Measurements from ENCODE around the gene IL1RAPL1.

Gene IL1RAPL1

GRCh38 chrX:29535212-29536162, 948.2 kb downstream of the IL1RAPL1 start:
- DNase-seq (ENCODE audit: low spot score) = no peak

- no peak for DNase-seq (ENCODE audit: low spot score)
These were observed 953.8 kb downstream of the IL1RAPL1 start for GRCh38 chrX:29541038-29541437.

- no peak for DNase-seq (ENCODE audit: low spot score)
These were observed 954.9 kb downstream of the IL1RAPL1 start for GRCh38 chrX:29542152-29542551.

GRCh38 chrX:29545878-29546277, 958.6 kb downstream of the IL1RAPL1 start:
- no peak for DNase-seq (ENCODE audit: low spot score)

- DNase-seq (ENCODE audit: low spot score) = no peak
These were observed 960.6 kb downstream of the IL1RAPL1 start for GRCh38 chrX:29547877-29548276.

- no peak for DNase-seq (ENCODE audit: low spot score)
These were observed 966.3 kb downstream of the IL1RAPL1 start for GRCh38 chrX:29553542-29553941.

- no peak for DNase-seq (ENCODE audit: low spot score)
These were observed 968.3 kb downstream of the IL1RAPL1 start for GRCh38 chrX:29555465-29556091.

GRCh38 chrX:29560065-29560464, 972.8 kb downstream of the IL1RAPL1 start:
- DNase-seq (ENCODE audit: low spot score) = no peak

GRCh38 chrX:29561417-29561816, 974.2 kb downstream of the IL1RAPL1 start:
- DNase-seq (ENCODE audit: low spot score) = no peak

GRCh38 chrX:29580560-29580959, 993.3 kb downstream of the IL1RAPL1 start:
- no peak for DNase-seq (ENCODE audit: low spot score)

- DNase-seq (ENCODE audit: low spot score) = no peak
These were observed 994.0 kb downstream of the IL1RAPL1 start for GRCh38 chrX:29581223-29581622.

GRCh38 chrX:29587107-29587506, 999.9 kb downstream of the IL1RAPL1 start:
- DNase-seq (ENCODE audit: low spot score) = no peak

- no peak for DNase-seq (ENCODE audit: low spot score)
These were observed 1003.7 kb downstream of the IL1RAPL1 start for GRCh38 chrX:29590921-29591320.

GRCh38 chrX:29604381-29604780, 1017.1 kb downstream of the IL1RAPL1 start:
- no peak for DNase-seq (ENCODE audit: low spot score)

GRCh38 chrX:29617276-29617675, 1030.0 kb downstream of the IL1RAPL1 start:
- DNase-seq (ENCODE audit: low spot score) = no peak

- no peak for DNase-seq (ENCODE audit: low spot score)
These were observed 1030.5 kb downstream of the IL1RAPL1 start for GRCh38 chrX:29617725-29618124.

- no peak for DNase-seq (ENCODE audit: low spot score)
These were observed 1040.6 kb downstream of the IL1RAPL1 start for GRCh38 chrX:29627833-29628232.

GRCh38 chrX:29634516-29634915, 1047.3 kb downstream of the IL1RAPL1 start:
- no peak for DNase-seq (ENCODE audit: low spot score)

GRCh38 chrX:29636331-29636730, 1049.1 kb downstream of the IL1RAPL1 start:
- no peak for DNase-seq (ENCODE audit: low spot score)

- no peak for DNase-seq (ENCODE audit: low spot score)
These were observed 1052.9 kb downstream of the IL1RAPL1 start for GRCh38 chrX:29640106-29640505.

- no peak for DNase-seq (ENCODE audit: low spot score)
These were observed 1054.2 kb downstream of the IL1RAPL1 start for GRCh38 chrX:29641461-29641860.

GRCh38 chrX:29643181-29643580, 1055.9 kb downstream of the IL1RAPL1 start:
- DNase-seq (ENCODE audit: low spot score) = no peak

GRCh38 chrX:29648161-29648560, 1060.9 kb downstream of the IL1RAPL1 start:
- no peak for DNase-seq (ENCODE audit: low spot score)
